Measurements from ENCODE around the gene ARHGEF39.

GRCh38 chr9:35649431-35650340 is 15.3 kb downstream of the ARHGEF39 start:
- TF ChIP-seq POLR2AphosphoS5 (IDR thresholded peaks at IDR 0.05; ENCODE audit: borderline replicate concordance, low read depth, low read length) (no peak), EZH2 (IDR thresholded peaks at IDR 0.05) (no peak)

All from SK-N-MC (cell line).